DOHH2 (cell line): ENCODE data around the gene ZNF81.
"Not testable (repeated sequence)": the region's sequence is repeated elsewhere in the genome, so short reads cannot be mapped to it uniquely, and the experiment has no call there.

ENCODE experiments used
- CTCF ChIP-seq: fragments of 200-600 bp; sonication (generic); IDR thresholded peaks from one replicate; pipeline ENCODE4 v1.5.1; 2014; ENCODE audit warnings: antibody characterized with exemption, mild to moderate bottlenecking, low read depth, low read length; ENCODE audit not compliant: poor library complexity, severe bottlenecking
- EZH2phosphoT487 ChIP-seq: fragments of 200-600 bp; sonication (generic); IDR thresholded peaks from 2 replicates; pipeline ENCODE4 v1.6.1; 2017; ENCODE audit warnings: borderline replicate concordance, mild to moderate bottlenecking, antibody characterized with exemption, low read length, moderate library complexity, mixed read lengths

- TF ChIP-seq EZH2phosphoT487, CTCF: not testable (repeated sequence)
Observed at GRCh38 chrX:47961830-47962229, 125.1 kb downstream of the ZNF81 start.
